NCI-H524 (cell line): ENCODE measurements around the gene RAB28.
"Not testable (repeated sequence)": the region's sequence is repeated elsewhere in the genome, so short reads cannot be mapped to it uniquely, and the experiment has no call there.

ENCODE experiments used
- DNase-seq, 2 experiments: peaks; one replicate each; lab custom pipeline; 2025; lab: John Stamatoyannopoulos, UW

RAB28 gene

GRCh38 chr4:13449590-13449989 lies 34.5 kb downstream of the RAB28 start:
- DNase-seq = no peak

- DNase-seq = peak; percentile 39 to 69
Measured at GRCh38 chr4:13445841-13446790, 38.0 kb downstream of the RAB28 start.

- DNase-seq = peak; percentile 41 to 59
Measured at GRCh38 chr4:13441506-13441905, 42.6 kb downstream of the RAB28 start.

- DNase-seq = no peak
Measured at GRCh38 chr4:13436962-13437361, 47.2 kb downstream of the RAB28 start.

GRCh38 chr4:13432453-13432852 lies 51.7 kb downstream of the RAB28 start:
- DNase-seq = no peak

GRCh38 chr4:13430834-13431568 lies 53.1 kb downstream of the RAB28 start:
- no peak for DNase-seq

GRCh38 chr4:13427599-13428325 lies 56.4 kb downstream of the RAB28 start:
- no peak for DNase-seq

GRCh38 chr4:13415068-13415785 lies 68.9 kb downstream of the RAB28 start:
- no peak for DNase-seq

- DNase-seq = peak in 1 of 2 experiments; percentile 19
Measured at GRCh38 chr4:13413729-13414437, 70.3 kb downstream of the RAB28 start.

- peak in 1 of 2 experiments; percentile 5 for DNase-seq
Measured at GRCh38 chr4:13411942-13412341, 72.2 kb downstream of the RAB28 start.

- no peak for DNase-seq
Measured at GRCh38 chr4:13409324-13409723, 74.8 kb downstream of the RAB28 start.

- not testable (repeated sequence) for DNase-seq
Measured at GRCh38 chr4:13406156-13406555, 78.0 kb downstream of the RAB28 start.

- no peak for DNase-seq
Measured at GRCh38 chr4:13403833-13404232, 80.3 kb downstream of the RAB28 start.

- no peak for DNase-seq
Measured at GRCh38 chr4:13403326-13403725, 80.8 kb downstream of the RAB28 start.

- no peak for DNase-seq
Measured at GRCh38 chr4:13399257-13399656, 84.9 kb downstream of the RAB28 start.

- DNase-seq = no peak
Measured at GRCh38 chr4:13396161-13396560, 88.0 kb downstream of the RAB28 start.

GRCh38 chr4:13389901-13390300 lies 94.2 kb downstream of the RAB28 start:
- not testable (repeated sequence) for DNase-seq

GRCh38 chr4:13386405-13387107 lies 97.6 kb downstream of the RAB28 start:
- DNase-seq = no peak

- DNase-seq = no peak
Measured at GRCh38 chr4:13384055-13384454, 100.1 kb downstream of the RAB28 start.
